Measurements from ENCODE around the gene CCDC85A. TPM values are rescaled to one million over a fixed set of nuclear protein-coding genes. Genes with fewer than 3 reads are reported as not detected.

CCDC85A gene
- total RNA-seq, 1 donor from 2014 or later, result 0.17 TPM

GRCh38 chr2:56179931-56180330 lies 3.9 kb upstream of the CCDC85A start:
- TF ChIP-seq, protein P1, sequence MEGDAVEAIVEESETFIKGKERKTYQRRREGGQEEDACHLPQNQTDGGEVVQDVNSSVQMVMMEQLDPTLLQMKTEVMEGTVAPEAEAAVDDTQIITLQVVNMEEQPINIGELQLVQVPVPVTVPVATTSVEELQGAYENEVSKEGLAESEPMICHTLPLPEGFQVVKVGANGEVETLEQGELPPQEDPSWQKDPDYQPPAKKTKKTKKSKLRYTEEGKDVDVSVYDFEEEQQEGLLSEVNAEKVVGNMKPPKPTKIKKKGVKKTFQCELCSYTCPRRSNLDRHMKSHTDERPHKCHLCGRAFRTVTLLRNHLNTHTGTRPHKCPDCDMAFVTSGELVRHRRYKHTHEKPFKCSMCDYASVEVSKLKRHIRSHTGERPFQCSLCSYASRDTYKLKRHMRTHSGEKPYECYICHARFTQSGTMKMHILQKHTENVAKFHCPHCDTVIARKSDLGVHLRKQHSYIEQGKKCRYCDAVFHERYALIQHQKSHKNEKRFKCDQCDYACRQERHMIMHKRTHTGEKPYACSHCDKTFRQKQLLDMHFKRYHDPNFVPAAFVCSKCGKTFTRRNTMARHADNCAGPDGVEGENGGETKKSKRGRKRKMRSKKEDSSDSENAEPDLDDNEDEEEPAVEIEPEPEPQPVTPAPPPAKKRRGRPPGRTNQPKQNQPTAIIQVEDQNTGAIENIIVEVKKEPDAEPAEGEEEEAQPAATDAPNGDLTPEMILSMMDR (conservative IDR thresholded peaks at IDR 0.05; ENCODE audit: low read depth, low read length), result no peak

DNA sequence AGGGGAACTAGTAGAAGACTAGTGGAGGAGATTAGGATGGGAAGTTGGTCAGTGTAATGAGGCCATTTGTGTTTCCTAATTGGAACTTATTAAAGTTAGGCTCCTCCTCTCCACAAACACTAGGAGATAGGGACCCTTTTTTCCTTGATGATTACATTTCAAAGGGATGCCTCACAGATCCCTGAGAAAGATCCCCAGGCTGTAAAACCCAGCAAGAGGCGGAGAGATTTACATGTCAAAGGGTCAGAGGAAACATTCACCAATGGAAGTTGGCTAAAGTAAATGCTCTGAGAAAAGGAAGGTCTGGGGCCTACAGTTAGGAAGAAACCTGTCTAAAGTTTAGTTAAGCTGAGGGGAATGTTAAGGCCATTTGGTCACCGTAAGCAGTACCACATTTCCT lies 1.4 kb upstream of the CCDC85A start:
- H3K4me3 ChIP-seq (ENCODE audit: low read depth, low read length), result no peak overlapping the region
- TF ChIP-seq, protein P1 (conservative IDR thresholded peaks at IDR 0.05; ENCODE audit: low read depth, low read length), result no peak
- no peak for DNase-seq (ENCODE audit: low read depth)

More at GRCh38 chr2:56179931-56180330, 3.9 kb upstream of the CCDC85A start:
- no peak for DNase-seq (ENCODE audit: low read depth)
- H3K4me3 ChIP-seq (ENCODE audit: low read depth, low read length), result no peak overlapping the region

DNA sequence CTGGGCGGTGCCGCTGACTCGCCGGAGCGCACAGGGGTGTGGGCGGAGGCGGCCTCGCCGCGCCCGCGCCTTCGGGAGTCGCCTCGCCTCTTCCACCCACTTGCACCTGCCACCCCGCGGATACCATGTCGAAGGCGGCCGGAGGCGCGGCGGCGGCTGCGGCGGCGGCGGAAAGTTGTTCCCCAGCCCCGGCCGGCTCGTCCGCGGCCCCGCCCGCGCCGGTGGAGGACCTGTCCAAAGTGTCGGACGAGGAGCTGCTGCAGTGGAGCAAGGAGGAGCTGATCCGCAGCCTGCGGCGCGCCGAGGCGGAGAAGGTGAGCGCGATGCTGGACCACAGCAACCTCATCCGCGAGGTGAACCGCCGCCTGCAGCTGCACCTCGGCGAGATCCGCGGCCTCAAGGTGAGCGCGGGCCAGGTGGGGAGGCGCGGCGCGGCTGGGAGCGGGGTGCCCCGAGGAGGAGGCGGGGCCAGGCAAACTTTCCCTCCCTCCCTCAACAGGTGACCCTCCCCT lies 766 bp downstream of the CCDC85A start:
- TF ChIP-seq, protein P1 (conservative IDR thresholded peaks at IDR 0.05; ENCODE audit: low read depth, low read length), result no peak
- DNase-seq (ENCODE audit: low read depth), result no peak
- H3K4me3 ChIP-seq (ENCODE audit: low read depth, low read length), result peak overlapping the region; percentile 54

DNA sequence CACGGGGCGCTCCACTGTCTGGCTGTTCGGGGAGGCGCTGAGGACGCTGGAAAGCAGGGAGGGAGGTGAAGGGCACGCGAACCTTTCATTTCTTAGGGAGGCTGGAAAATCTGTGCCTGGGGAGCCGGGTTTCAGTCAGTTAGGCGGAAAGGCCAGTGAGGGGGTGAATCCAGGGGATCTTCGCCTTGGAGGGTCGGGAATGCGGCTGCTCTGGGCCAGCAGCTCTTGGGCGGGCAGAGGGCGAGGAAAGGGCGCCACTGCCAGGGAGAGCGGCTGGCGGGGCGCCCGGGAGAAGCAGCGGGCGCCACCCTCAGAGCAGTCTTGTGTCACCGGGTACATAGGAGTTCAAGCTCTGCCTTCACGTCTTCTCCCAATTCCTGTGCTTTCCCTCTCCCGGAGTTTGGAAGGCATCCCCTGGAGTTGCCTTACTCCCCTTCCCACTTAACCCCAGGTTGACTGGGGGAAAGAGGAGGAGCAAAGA lies 1.4 kb downstream of the CCDC85A start:
- H3K4me3 ChIP-seq (ENCODE audit: low read depth, low read length), result peak overlapping the region; percentile 54
- TF ChIP-seq, protein P1 (conservative IDR thresholded peaks at IDR 0.05; ENCODE audit: low read depth, low read length), result no peak
- DNase-seq (ENCODE audit: low read depth), result no peak

DNA sequence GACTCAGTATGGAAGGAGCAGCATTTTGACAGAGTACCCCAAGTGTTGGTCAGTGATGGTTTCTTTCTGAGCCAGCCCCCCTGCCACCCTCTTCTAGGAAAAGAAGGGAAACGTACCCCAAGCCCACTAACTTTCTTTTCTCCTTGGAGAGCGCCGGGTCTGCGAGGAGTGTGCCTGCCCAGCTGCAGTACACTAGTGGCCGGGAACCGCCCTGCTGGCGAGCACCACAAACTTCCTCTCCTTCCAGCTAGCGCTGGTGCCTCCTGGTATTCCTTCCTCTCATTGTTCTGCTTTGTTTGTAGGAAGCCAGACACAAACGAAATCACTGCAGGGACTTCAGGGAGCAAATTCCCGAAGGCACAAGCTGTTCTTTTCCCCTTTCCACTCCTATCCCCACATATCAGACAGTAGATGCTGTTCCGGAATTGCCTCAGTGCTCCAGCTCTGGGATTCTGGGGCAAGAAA lies 1.8 kb downstream of the CCDC85A start:
- TF ChIP-seq, protein P1 (conservative IDR thresholded peaks at IDR 0.05; ENCODE audit: low read depth, low read length), result peak; percentile 4
- peak overlapping the region; percentile 54 for H3K4me3 ChIP-seq (ENCODE audit: low read depth, low read length)
- no peak for DNase-seq (ENCODE audit: low read depth)

DNA sequence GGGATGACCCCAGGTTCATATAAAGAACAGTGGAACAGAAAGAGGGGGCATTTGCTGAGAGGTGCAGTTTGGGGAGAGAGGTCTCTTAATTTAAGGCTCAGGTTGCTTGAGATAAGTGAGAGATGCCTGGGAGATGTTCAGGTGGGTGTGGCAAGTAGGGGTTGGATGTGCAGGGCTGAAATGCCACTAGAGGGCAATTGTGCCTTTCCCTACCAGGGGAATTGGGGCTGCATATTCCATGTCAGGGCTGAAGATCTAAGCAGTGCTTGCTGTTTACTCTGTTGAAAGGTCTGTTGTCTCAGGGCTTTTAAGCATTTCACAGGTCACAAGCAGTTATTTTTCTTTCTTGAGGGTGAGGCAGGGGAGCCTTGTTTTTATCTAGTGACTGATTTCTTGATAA lies 7.8 kb downstream of the CCDC85A start:
- no peak overlapping the region for H3K4me3 ChIP-seq (ENCODE audit: low read depth, low read length)
- TF ChIP-seq, protein P1 (conservative IDR thresholded peaks at IDR 0.05; ENCODE audit: low read depth, low read length), result peak; percentile 90
- no peak for DNase-seq (ENCODE audit: low read depth)

DNA sequence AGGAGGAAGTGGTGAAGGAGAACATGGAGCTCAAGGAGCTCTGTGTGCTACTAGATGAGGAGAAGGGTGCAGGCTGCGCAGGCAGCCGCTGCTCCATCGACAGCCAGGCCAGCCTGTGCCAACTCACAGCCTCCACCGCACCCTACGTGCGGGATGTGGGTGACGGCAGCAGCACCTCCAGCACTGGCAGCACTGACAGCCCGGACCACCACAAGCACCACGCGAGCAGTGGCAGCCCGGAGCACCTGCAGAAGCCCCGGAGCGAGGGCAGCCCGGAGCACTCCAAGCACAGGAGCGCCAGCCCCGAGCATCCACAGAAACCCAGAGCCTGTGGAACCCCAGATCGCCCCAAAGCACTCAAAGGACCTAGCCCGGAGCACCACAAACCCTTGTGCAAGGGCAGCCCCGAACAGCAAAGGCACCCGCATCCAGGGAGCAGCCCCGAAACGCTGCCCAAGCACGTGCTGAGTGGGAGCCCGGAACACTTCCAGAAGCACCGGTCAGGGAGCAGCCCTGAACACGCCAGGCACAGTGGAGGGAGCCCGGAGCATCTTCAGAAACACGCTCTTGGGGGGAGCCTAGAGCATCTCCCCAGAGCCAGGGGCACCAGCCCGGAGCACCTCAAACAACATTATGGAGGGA lies 9.0 kb downstream of the CCDC85A start:
- H3K4me3 ChIP-seq (ENCODE audit: low read depth, low read length), result no peak overlapping the region
- TF ChIP-seq, protein P1 (conservative IDR thresholded peaks at IDR 0.05; ENCODE audit: low read depth, low read length), result no peak
- no peak for DNase-seq (ENCODE audit: low read depth)
